GM21390 (cell line): ENCODE data around the gene MREG.
"Not testable (repeated sequence)": the region's sequence is repeated elsewhere in the genome, so short reads cannot be mapped to it uniquely, and the experiment has no call there.

ENCODE experiments used
- ATAC-seq: cut with Tn5 transposase; IDR thresholded peaks from one replicate; pipeline ENCODE4 v1.9.1; 2021; ENCODE audit not compliant: unreplicated experiment

Gene MREG

GRCh38 chr2:215997219-215997618, 16.1 kb downstream of the MREG start:
- ATAC-seq = no peak

DNA sequence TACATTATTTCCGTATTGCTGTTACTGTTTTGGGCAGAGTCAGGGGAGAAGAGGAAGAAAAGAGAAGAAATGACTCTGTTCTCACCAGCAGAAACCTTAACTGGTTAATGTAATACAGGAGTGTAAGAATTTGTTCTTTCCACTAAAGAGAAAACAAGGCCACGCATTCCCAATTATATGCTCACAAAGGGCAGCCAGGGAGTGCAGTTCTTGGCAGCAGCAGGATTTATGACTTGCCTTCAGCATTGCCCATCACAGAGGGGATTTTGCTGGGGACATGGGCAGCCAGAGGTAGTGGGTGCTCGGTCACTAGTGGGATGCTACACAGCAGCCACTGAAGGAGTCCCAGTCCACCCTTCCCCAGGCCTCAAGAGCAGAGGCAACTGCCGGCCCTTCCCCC, 18.4 kb downstream of the MREG start:
- no peak for ATAC-seq

DNA sequence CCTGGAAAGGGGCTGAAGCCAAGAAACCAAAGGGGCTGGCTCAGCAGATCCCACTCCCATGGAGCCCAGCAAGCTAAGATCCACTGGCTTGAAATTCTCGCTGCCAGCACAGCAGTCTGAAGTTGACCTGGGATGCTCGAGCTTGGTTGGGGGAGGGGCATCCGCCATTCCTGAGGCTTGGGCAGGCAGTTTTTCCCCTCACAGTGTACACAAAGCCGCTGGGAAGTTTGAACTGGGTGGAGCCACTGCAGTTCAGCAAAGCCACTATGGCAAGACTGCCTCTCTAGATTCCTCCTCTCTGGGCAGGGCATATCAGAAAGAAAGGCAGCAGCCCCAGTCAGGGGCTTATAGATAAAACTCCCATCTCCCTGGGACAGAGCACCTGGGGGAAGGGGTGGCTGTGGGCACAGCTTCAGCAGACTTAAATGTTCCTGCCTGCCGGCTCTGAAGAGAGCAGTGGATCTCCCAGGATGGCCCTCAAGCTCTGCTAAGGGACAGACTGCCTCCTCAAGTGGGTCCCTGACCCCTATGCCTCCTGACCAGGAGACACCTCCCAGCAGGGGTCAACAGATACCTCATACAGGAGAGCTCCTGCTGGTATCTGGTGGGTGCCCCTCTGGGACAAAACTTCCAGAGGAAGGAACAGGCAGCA, 24.7 kb downstream of the MREG start:
- ATAC-seq = not testable (repeated sequence)

DNA sequence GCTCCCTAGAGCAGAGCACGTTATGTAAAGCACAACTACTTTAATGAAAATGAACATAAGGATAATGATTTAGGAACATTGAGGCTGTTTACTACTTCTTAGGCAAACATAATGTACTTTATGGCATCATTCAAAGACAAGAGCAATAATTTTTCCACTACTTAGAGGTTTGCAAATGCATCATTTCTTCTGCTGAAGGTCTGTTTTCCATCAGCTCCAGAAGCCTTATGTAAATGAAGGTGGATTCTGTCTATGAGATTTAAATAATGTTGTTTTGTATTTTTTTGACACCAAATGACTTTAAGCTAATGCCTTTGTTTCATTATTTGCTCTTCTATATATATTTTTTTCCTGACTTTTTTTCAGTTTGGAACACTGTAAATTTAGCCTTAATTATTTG, 28.1 kb downstream of the MREG start:
- ATAC-seq = no peak

DNA sequence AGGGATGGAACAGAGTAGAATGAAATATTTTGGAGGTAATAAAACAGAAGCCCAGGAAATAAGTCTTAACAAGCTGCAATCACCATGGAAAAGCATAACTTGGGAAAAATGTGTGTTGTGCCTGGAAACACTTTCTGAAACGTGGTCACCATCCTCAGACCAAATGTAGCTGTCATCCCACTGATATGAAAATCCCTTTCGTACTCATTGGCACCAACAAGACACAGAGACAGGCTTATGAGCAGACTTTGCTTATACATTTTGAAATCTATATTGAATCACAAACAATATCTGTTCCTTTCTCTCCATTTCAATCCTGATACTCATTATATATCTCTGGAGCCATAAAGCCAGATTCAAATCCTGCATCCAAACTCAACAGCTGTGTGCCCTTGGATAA, 28.7 kb downstream of the MREG start:
- no peak for ATAC-seq

GRCh38 chr2:215983581-215984351, 29.6 kb downstream of the MREG start:
- peak; percentile 32 for ATAC-seq

DNA sequence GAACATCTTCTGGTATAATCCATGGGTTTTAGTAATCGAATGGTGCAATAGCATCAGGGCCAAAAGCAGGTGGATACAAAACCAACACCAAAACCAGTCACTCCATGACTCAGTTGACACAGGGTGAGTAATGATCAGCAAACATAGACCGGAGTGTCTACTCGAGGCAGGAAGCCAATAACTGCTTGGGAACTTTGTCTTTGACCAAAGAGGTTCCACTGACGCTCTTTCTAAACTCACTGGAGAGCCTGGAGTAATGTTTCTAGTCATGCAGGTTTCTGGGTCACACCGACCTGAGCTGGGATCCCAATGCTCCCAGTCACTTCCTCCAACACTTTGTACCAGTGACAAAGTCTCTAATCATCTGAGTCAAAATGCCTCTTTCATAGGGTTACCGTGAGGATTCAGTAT, 30.9 kb downstream of the MREG start:
- peak; percentile 69 for ATAC-seq

GRCh38 chr2:215981115-215981514, 32.2 kb downstream of the MREG start:
- no peak for ATAC-seq

DNA sequence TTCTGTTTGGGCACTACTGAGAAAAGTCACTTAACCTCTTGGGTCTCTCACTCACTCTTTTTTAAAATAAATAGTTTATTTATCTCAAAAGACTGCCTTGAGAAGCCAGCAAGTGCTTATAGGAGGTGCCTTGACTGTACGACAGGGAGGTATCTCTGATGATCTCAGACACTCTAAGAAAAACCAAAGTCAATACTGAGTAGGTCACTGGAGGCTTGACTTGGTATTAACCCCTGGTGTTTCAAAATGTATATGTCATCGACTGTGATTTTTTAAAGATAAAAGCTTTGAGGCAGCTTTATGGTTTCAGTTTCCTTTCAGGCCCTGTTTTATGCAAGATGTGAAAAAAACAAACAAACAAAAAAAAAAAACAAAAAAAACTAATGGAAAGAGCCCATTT, 33.7 kb downstream of the MREG start:
- peak; percentile 57 for ATAC-seq

- no peak for ATAC-seq
Observed at GRCh38 chr2:215974700-215975429, 38.5 kb downstream of the MREG start.

- no peak for ATAC-seq
Observed at GRCh38 chr2:215973954-215974699, 39.2 kb downstream of the MREG start.

- ATAC-seq = no peak
Observed at GRCh38 chr2:215973145-215973792, 40.1 kb downstream of the MREG start.

DNA sequence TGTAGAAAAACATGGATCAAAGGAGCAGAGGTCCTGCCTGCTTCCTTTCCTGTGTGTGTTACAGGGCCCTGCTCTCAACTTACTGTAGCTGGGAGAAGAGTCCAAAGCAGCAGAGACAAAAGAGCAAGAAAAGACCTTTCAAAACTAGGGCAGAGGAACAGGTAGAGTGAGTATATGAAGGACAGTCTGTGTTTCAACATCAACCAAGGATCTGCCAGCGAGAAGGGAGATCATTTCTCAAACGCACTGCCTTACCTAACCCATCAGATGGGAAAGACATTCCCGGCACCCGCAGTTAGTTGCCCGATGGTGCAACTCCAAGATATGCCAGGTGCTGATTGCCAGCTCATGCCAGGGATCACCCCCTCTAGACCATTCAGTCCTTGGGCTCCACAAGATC, 41.7 kb downstream of the MREG start:
- ATAC-seq = no peak

DNA sequence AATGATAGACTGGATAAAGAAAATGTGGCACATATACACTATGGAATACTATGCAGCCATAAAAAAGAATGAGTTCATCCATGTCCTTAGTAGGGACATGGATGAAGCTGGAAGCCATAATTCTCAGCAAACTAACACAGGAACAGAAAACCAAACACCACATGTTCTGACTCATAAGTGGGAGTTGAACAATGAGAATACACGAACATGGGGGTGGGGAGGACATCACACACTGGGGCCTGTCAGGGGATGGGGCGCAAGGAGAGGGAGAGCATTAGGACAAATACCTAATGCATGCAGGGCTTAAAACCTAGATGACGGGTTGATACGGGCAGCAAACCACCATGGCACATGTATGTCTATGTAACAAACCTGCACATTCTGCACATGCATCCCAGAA, 42.5 kb downstream of the MREG start:
- not testable (repeated sequence) for ATAC-seq

GRCh38 chr2:215970425-215970824, 42.9 kb downstream of the MREG start:
- ATAC-seq = no peak

DNA sequence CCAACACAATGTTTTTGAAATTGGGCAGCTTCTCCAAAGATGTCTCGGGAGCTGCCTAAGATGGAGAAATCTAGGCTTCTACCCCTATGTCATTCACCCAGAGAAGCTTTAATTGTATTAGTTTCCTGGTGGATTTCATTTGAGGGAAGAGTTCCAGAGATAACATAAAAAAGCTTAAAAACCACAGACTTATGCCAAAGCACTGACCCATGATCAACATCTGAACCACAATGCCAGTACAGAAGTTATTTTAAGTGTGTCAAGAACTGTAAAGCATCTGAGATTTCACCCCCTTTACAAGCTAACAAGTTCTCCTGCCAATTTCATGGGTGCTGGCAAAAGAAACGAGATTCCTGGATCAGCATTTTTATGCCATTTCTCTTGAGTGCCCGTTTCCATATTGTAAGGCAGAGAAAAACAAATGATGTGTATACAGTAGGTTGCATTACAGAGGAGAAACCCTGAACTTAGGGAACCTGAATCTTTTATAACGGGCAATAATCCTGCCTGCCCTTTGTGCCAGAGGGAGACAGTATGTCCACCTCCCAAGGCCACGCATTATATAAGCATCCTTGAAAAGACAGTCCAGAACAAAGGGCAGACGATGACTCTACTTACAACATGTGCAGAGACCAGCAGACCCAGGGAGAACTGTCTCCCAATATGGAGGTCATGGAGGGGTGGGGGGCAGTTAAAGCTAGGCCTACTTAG, 44.1 kb downstream of the MREG start:
- no peak for ATAC-seq

DNA sequence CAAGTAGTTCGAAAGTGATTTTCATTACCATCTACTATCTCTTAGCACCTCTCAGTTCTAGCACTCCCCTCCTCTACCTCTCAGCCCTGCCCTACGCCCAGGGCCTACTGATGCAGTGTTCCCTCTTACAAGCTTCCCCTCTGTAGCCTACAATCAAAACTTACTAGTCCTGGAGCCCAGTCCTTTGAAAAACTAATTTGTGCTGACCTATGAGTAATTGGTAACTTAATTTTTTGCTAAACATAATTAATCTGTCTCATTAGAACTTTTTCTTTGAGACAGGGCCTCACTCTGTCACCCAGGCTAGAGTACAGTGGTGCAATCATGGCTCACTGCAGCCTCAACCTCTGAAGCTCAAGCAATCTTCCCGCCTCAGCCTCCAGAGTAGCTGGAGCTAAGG, 44.9 kb downstream of the MREG start:
- ATAC-seq = no peak

- ATAC-seq = no peak
Observed at GRCh38 chr2:215967590-215968378, 45.6 kb downstream of the MREG start.

GRCh38 chr2:215966951-215967350, 46.4 kb downstream of the MREG start:
- ATAC-seq = no peak
